22Rv1 (cell line): Measurements from ENCODE around the gene NGDN.

Experiments used
- H3K27ac ChIP-seq: fragments of 450-650 bp; 2 replicates; pipeline ENCODE4 v1.5.1; 2017
- ZFX ChIP-seq: fragments of 450-650 bp; IDR thresholded peaks from 2 replicates; pipeline ENCODE4 v1.6.1; 2017; ENCODE audit warnings: antibody characterized with exemption, borderline replicate concordance
- TF ChIP-seq, protein P1 (sequence below): fragments of 450-650 bp; IDR thresholded peaks from 2 replicates; pipeline ENCODE4 v1.5.1; 2017; ENCODE audit warnings: mild to moderate bottlenecking

Gene NGDN

DNA sequence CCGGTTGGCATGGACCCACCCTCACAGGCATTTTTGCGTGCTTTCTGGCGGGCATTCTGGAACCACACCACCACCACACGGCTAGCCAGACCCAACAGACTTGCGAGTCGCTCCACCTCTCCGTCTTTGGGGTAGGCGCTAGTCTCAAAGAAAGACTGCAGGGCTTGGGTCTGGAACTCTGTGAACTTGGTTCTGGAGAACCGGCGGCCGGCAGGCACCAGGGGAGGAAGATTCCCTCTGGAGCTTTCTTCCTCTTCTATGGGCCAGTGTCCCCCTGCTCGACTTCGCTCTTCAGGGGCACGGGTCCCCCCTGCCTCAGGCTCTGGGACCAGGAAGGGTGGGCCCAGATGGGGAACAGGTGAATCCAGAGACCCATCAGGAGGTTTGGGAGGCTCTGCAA, 55.5 kb downstream of the NGDN start:
- H3K27ac ChIP-seq, result no peak overlapping the region
- TF ChIP-seq, protein P1, sequence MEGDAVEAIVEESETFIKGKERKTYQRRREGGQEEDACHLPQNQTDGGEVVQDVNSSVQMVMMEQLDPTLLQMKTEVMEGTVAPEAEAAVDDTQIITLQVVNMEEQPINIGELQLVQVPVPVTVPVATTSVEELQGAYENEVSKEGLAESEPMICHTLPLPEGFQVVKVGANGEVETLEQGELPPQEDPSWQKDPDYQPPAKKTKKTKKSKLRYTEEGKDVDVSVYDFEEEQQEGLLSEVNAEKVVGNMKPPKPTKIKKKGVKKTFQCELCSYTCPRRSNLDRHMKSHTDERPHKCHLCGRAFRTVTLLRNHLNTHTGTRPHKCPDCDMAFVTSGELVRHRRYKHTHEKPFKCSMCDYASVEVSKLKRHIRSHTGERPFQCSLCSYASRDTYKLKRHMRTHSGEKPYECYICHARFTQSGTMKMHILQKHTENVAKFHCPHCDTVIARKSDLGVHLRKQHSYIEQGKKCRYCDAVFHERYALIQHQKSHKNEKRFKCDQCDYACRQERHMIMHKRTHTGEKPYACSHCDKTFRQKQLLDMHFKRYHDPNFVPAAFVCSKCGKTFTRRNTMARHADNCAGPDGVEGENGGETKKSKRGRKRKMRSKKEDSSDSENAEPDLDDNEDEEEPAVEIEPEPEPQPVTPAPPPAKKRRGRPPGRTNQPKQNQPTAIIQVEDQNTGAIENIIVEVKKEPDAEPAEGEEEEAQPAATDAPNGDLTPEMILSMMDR, result no peak
- TF ChIP-seq ZFX, result no peak

DNA sequence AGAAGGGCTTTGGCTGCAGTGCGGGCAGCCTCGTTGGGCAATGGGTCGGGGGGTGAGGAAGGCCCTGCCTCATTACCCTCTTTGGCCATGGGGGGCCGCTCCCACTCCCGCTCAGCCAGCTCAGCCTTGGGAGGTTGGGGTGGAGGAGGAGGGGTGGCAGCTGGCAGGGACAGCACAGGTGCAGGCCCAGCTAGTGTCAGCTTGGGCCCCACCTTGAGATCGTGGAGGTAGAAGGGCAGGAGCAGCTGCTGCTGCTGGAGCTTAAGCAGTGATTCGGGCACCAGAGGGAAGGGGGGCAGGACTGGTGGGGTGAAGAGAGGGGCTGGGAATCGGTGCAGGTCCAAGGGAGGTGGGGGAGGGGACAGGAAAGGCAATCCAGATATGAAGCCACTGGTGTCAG, 56.1 kb downstream of the NGDN start:
- TF ChIP-seq, protein P1, result no peak
- no peak for TF ChIP-seq ZFX
- no peak overlapping the region for H3K27ac ChIP-seq
